ENCODE measurements around the gene METTL14.

GRCh38 chr4:118712872-118713271, 27.7 kb downstream of the METTL14 start:
- no peak for TF ChIP-seq CTCF (IDR thresholded peaks at IDR 0.05)
- no peak for TF ChIP-seq POLR2AphosphoS5 (IDR thresholded peaks at IDR 0.05; ENCODE audit: low read depth, low read length)

Measured in Panc1 (cell line).